ENCODE data around the gene GLS2.

GLS2 gene

DNA sequence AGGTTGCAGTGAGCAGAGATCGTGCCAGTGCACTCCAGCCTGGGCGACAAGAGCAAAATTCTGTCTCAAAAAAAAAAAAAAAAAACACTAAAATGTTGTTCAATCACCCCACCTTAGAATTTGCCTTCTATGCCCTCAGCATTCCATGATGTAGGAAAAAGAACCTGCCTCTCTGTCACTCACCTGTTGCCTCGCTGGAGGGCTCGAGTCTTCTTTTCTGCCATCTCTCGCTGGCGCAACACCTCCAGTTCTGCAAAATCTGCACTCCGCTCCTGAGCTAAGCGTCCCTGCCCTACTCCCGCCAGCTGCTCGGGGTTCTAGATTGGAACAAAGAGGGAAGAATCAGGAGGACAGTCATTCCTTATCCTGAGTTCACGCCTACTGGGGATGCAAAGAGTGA lies 56.7 kb downstream of the GLS2 start:
- TF ChIP-seq, protein P1, sequence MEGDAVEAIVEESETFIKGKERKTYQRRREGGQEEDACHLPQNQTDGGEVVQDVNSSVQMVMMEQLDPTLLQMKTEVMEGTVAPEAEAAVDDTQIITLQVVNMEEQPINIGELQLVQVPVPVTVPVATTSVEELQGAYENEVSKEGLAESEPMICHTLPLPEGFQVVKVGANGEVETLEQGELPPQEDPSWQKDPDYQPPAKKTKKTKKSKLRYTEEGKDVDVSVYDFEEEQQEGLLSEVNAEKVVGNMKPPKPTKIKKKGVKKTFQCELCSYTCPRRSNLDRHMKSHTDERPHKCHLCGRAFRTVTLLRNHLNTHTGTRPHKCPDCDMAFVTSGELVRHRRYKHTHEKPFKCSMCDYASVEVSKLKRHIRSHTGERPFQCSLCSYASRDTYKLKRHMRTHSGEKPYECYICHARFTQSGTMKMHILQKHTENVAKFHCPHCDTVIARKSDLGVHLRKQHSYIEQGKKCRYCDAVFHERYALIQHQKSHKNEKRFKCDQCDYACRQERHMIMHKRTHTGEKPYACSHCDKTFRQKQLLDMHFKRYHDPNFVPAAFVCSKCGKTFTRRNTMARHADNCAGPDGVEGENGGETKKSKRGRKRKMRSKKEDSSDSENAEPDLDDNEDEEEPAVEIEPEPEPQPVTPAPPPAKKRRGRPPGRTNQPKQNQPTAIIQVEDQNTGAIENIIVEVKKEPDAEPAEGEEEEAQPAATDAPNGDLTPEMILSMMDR (IDR thresholded peaks at IDR 0.05), result no peak
- H3K27ac ChIP-seq, result no peak overlapping the region

DNA sequence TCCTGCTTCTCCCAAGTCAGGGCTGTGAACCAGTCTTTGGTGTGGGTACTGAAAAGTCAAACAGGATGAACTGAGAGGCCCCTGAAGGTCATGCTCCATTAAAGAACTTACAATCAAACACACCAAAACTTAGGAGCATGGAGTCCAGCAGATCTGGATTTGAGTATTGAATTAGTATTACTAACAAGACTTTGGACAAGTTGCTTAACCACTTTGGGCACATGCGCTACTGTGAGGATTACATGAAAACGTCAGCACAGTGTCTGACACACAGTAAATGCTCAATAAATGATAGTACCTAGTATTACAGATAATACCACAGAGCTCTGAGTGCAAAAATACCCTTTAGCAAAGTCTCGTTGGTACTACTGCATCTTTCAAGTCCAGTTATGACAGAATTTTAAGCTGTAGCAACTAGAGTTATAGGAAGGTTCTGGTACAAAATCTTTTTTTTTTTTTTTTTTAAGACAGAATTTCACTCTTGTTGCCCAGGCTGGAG lies 62.0 kb downstream of the GLS2 start:
- Histone ChIP-seq H3K36me3 (ENCODE audit: control insufficient read depth, insufficient read depth, low read length) (no peaks in the 10 kb centered on the region), H3K4me1 (no peaks in the 10 kb centered on the region), H2AFZ (no peak overlapping the region), H3K9me3 (ENCODE audit: control insufficient read depth, low read length) (no peaks in the 10 kb centered on the region), H3K4me2 (ENCODE audit: low read length) (no peak overlapping the region), H3K27ac (no peak overlapping the region), H3K27me3 (ENCODE audit: control insufficient read depth, insufficient read depth, low read length) (no peaks in the 10 kb centered on the region), H3K4me3 (ENCODE audit: low read depth, low read length) (no peak overlapping the region), H3K79me2 (no peaks in the 10 kb centered on the region), H3K9ac (no peak overlapping the region)
- TF ChIP-seq, protein P1 (IDR thresholded peaks at IDR 0.05), result no peak

More for the DNA sequence above, 56.7 kb downstream of the GLS2 start:
- no peaks in the 10 kb centered on the region for H3K4me1 ChIP-seq
- H3K4me2 ChIP-seq (ENCODE audit: low read length), result no peak overlapping the region
- no peak overlapping the region for H2AFZ ChIP-seq
- H3K79me2 ChIP-seq, result no peaks in the 10 kb centered on the region
- no peaks in the 10 kb centered on the region for H3K27me3 ChIP-seq (ENCODE audit: control insufficient read depth, insufficient read depth, low read length)
- H3K9me3 ChIP-seq (ENCODE audit: control insufficient read depth, low read length), result no peaks in the 10 kb centered on the region
- no peak overlapping the region for H3K4me3 ChIP-seq (ENCODE audit: low read depth, low read length)
- no peak overlapping the region for H3K9ac ChIP-seq
- H3K36me3 ChIP-seq (ENCODE audit: control insufficient read depth, insufficient read depth, low read length), result no peaks in the 10 kb centered on the region

DNA sequence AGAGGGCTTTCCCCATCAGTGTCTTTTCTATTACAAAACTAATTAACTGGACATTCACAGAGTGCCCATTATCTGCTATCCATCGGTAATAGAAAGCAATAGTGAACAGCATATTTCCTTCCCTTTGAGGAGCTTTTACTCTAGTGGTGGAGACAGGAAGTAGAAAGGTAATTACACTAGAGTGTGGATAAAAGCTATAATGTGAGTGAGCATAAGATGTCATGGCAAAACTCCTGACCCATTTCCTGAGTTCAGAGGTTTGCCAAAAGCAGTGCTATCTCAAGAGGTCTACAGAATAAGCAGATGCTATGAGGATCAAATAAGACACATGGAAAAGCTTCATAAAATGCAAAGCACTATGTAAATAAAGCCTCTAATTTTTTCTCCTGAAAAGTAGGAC lies 62.8 kb downstream of the GLS2 start:
- H3K9me3 ChIP-seq (ENCODE audit: control insufficient read depth, low read length), result no peaks in the 10 kb centered on the region
- no peak overlapping the region for H3K27ac ChIP-seq
- H3K36me3 ChIP-seq (ENCODE audit: control insufficient read depth, insufficient read depth, low read length), result no peaks in the 10 kb centered on the region
- no peak overlapping the region for H3K4me2 ChIP-seq (ENCODE audit: low read length)
- no peak overlapping the region for H2AFZ ChIP-seq
- H3K4me1 ChIP-seq, result no peaks in the 10 kb centered on the region
- no peaks in the 10 kb centered on the region for H3K27me3 ChIP-seq (ENCODE audit: control insufficient read depth, insufficient read depth, low read length)
- no peaks in the 10 kb centered on the region for H3K79me2 ChIP-seq
- TF ChIP-seq, protein P1 (IDR thresholded peaks at IDR 0.05), result no peak
- H3K9ac ChIP-seq, result no peak overlapping the region
- H3K4me3 ChIP-seq (ENCODE audit: low read depth, low read length), result no peak overlapping the region

Data from parathyroid adenoma (tissue), 2 donors.